Naive thymus-derived CD4-positive, alpha-beta T cell (primary cell): ENCODE results near the gene SGMS1. TPM values are rescaled to one million over a fixed set of nuclear protein-coding genes. Genes with fewer than 3 reads are reported as not detected.

Experiments
- ATAC-seq: fragments of 150-1000 bp; cut with Tn5 transposase; 2 replicates; pipeline ENCODE4 v1.10.0; 2021; ENCODE audit warnings: mild to moderate bottlenecking, moderate library complexity
- CTCF ChIA-PET: fragments of 350-600 bp; sonication (Branson Sonifier 250); formaldehyde crosslinking; loops from one replicate; lab custom pipeline; 2021; ENCODE audit warnings: antibody characterized with exemption; lab: Charles Lee
- POLR2A ChIA-PET: fragments of 350-600 bp; sonication (Branson Sonifier 250); formaldehyde crosslinking; loops from one replicate; lab custom pipeline; 2021; ENCODE audit warnings: antibody characterized with exemption, inconsistent platforms; lab: Charles Lee
- DNase-seq, 9 donors: peaks; one replicate each; pipeline versions ENCODE4 v3.0.0 to v3.0.0-alpha.2; 2020 to 2022; ENCODE audit warnings: mixed read lengths in 1 of 9
- H3K27ac ChIP-seq: one replicate; pipeline ENCODE4 v1.7.0; 2013; ENCODE audit warnings: mild to moderate bottlenecking, low read depth, low read length, moderate library complexity
- H3K27me3 ChIP-seq, 2 donors: one replicate each; pipeline ENCODE4 v1.7.0; 2013; ENCODE audit warnings: low read length in 2 of 2, mild to moderate bottlenecking in 2 of 2, moderate library complexity in 2 of 2; ENCODE audit not compliant: control insufficient read depth in 2 of 2, insufficient read depth in 2 of 2
- H3K36me3 ChIP-seq, 3 experiments: 1 replicate in 2 of 3; 2 replicates in 1 of 3; pipeline ENCODE4 v1.7.0; 2013; ENCODE audit warnings: low read length in 3 of 3, mild to moderate bottlenecking in 3 of 3, moderate library complexity in 1 of 3; ENCODE audit not compliant: insufficient read depth in 3 of 3, control insufficient read depth in 2 of 3
- H3K4me1 ChIP-seq, 2 donors: one replicate each; pipeline ENCODE4 v1.7.0; 2013; ENCODE audit warnings: low read length in 2 of 2, mild to moderate bottlenecking in 2 of 2, moderate library complexity in 1 of 2; ENCODE audit not compliant: control insufficient read depth in 2 of 2, insufficient read depth in 2 of 2
- H3K4me3 ChIP-seq: 2 replicates; pipeline ENCODE4 v1.7.0; 2013; ENCODE audit warnings: mild to moderate bottlenecking, low read length
- H3K9me3 ChIP-seq, 3 experiments: 1 replicate in 2 of 3; 2 replicates in 1 of 3; pipeline ENCODE4 v1.7.0; 2013; ENCODE audit warnings: low read length in 3 of 3; ENCODE audit not compliant: control insufficient read depth in 2 of 3
- H3K27ac Mint-ChIP-seq, 9 donors: one replicate each; pipeline ENCODE4 v1.8.0; 2020 to 2022; ENCODE audit warnings: mixed read lengths in 9 of 9, mild to moderate bottlenecking in 8 of 9, moderate library complexity in 5 of 9, inconsistent platforms in 2 of 9
- H3K27me3 Mint-ChIP-seq, 5 donors: one replicate each; pipeline ENCODE4 v1.8.0; 2021 to 2022; ENCODE audit warnings: mixed read lengths in 5 of 5, mild to moderate bottlenecking in 1 of 5
- H3K36me3 Mint-ChIP-seq, 5 donors: one replicate each; pipeline ENCODE4 v1.8.0; 2020 to 2022; ENCODE audit warnings: mixed read lengths in 5 of 5, mild to moderate bottlenecking in 3 of 5, inconsistent platforms in 1 of 5
- H3K4me1 Mint-ChIP-seq, 7 donors: one replicate each; pipeline ENCODE4 v1.8.0; 2020 to 2022; ENCODE audit warnings: mixed read lengths in 7 of 7, mild to moderate bottlenecking in 3 of 7, inconsistent platforms in 1 of 7
- H3K4me3 Mint-ChIP-seq, 10 donors: one replicate each; pipeline ENCODE4 v1.8.0; 2020 to 2022; ENCODE audit warnings: mild to moderate bottlenecking in 10 of 10, mixed read lengths in 10 of 10, moderate library complexity in 6 of 10, inconsistent platforms in 2 of 10
- H3K9me3 Mint-ChIP-seq, 11 donors: one replicate each; pipeline ENCODE4 v1.8.0; 2020 to 2022; ENCODE audit warnings: mixed read lengths in 11 of 11, mild to moderate bottlenecking in 4 of 11, inconsistent platforms in 1 of 11, moderate library complexity in 1 of 11
- intact Hi-C, 2 donors: fragments of 100-400 bp; cut with micrococcal nuclease; formaldehyde crosslinking; loops; one replicate each; pipeline ENCODE4 v1.15.1; 2023
- polyA plus RNA-seq, 2 donors: library from polyadenylated mRNA; unstranded; fragments of 300-500 nt; fragmentation: Illumina TruSeq; gene quantifications; one replicate each; pipeline ENCODE4 v1.2.3, GENCODE V29; 2021
- total RNA-seq, 6 experiments: library from RNA in 5 of 6; stranded (reverse) in 5 of 6; gene quantifications; 1 replicate in 5 of 6; 2 replicates in 1 of 6; pipeline ENCODE4 v1.2.3 and lab custom pipeline; 2021 to 2026

Gene SGMS1
- total and polyA plus RNA-seq, 7 experiments from 2014 or later: 11.5 to 45.7 (median 29.4) TPM

- no peaks in the 10 kb centered on the region for H3K9me3 Mint-ChIP-seq
- ChIA-PET POLR2A (no interaction called here), CTCF (interaction anchor here (0.7 kb wide), 1 partner anchor 204 kb away, joined by 3 read pairs; no protein-coding TSS in a partner anchor)
- no peak overlapping the region for H3K4me3 Mint-ChIP-seq
- DNase-seq: no peak
- Histone ChIP-seq H3K9me3 (no peaks in the 10 kb centered on the region), H3K27me3 (no peaks in the 10 kb centered on the region), H3K27ac (no peak overlapping the region), H3K4me1 (no peaks in the 10 kb centered on the region), H3K4me3 (no peak overlapping the region), H3K36me3 (no peaks in the 10 kb centered on the region)
- H3K27ac Mint-ChIP-seq: no peak overlapping the region
- peaks cover 13 to 43% (median 18%) of the 10 kb centered on the region in 7 donors for H3K4me1 Mint-ChIP-seq
- intact Hi-C loops: no loop called here
- no peak for ATAC-seq
- H3K27me3 Mint-ChIP-seq: no peaks in the 10 kb centered on the region
- H3K36me3 Mint-ChIP-seq: peaks cover 0 to 26% (median 5%) of the 10 kb centered on the region in 5 donors
Measured at GRCh38 chr10:50385624-50386023, 238.1 kb downstream of the SGMS1 start.

GRCh38 chr10:50384898-50385297, 238.9 kb downstream of the SGMS1 start:
- intact Hi-C loops: no loop called here
- ATAC-seq (no peak), DNase-seq (no peak)
- Histone ChIP-seq H3K27me3 (no peaks in the 10 kb centered on the region), H3K9me3 (no peaks in the 10 kb centered on the region), H3K27ac (no peak overlapping the region), H3K4me1 (no peaks in the 10 kb centered on the region), H3K4me3 (no peak overlapping the region), H3K36me3 (no peaks in the 10 kb centered on the region)
- ChIA-PET POLR2A (no interaction called here), CTCF (no interaction called here)
- Mint-ChIP-seq H3K9me3 (no peaks in the 10 kb centered on the region), H3K27ac (no peak overlapping the region), H3K27me3 (no peaks in the 10 kb centered on the region), H3K4me3 (no peak overlapping the region), H3K4me1 (peaks cover 13 to 47% (median 18%) of the 10 kb centered on the region in 7 donors), H3K36me3 (peaks cover 0 to 24% (median 5%) of the 10 kb centered on the region in 5 donors)

GRCh38 chr10:50384238-50384637, 239.5 kb downstream of the SGMS1 start:
- Mint-ChIP-seq H3K4me3 (no peak overlapping the region), H3K9me3 (no peaks in the 10 kb centered on the region), H3K27me3 (no peaks in the 10 kb centered on the region), H3K4me1 (peaks cover 17 to 50% (median 23%) of the 10 kb centered on the region in 7 donors), H3K27ac (peak overlapping the region in 2 of 9 donors; percentile 30 to 31), H3K36me3 (peaks cover 0 to 28% (median 4%) of the 10 kb centered on the region in 5 donors)
- ChIA-PET CTCF (no interaction called here), POLR2A (no interaction called here)
- H3K27ac ChIP-seq: no peak overlapping the region
- H3K4me1 ChIP-seq: no peaks in the 10 kb centered on the region
- H3K9me3 ChIP-seq: no peaks in the 10 kb centered on the region
- no peaks in the 10 kb centered on the region for H3K36me3 ChIP-seq
- DNase-seq: no peak
- no peak for ATAC-seq
- no peaks in the 10 kb centered on the region for H3K27me3 ChIP-seq
- intact Hi-C loops: no loop called here
- H3K4me3 ChIP-seq: no peak overlapping the region

- peak overlapping the region in 1 of 9 donors; percentile 2 for H3K27ac Mint-ChIP-seq
Measured at GRCh38 chr10:50382576-50383023, 241.2 kb downstream of the SGMS1 start.

GRCh38 chr10:50381642-50382041, 242.1 kb downstream of the SGMS1 start:
- Histone ChIP-seq H3K27ac (no peak overlapping the region), H3K4me3 (no peak overlapping the region), H3K9me3 (no peaks in the 10 kb centered on the region), H3K27me3 (no peaks in the 10 kb centered on the region), H3K4me1 (no peaks in the 10 kb centered on the region), H3K36me3 (no peaks in the 10 kb centered on the region)
- Mint-ChIP-seq H3K9me3 (no peaks in the 10 kb centered on the region), H3K27me3 (no peaks in the 10 kb centered on the region), H3K4me1 (peaks cover 9 to 57% (median 24%) of the 10 kb centered on the region in 7 donors), H3K4me3 (no peak overlapping the region), H3K36me3 (peaks cover 5 to 40% (median 16%) of the 10 kb centered on the region in 5 donors), H3K27ac (no peak overlapping the region)
- POLR2A ChIA-PET: no interaction called here
- CTCF ChIA-PET: no interaction called here
- ATAC-seq (no peak), DNase-seq (no peak)
- intact Hi-C loops: no loop called here

More at GRCh38 chr10:50382576-50383023, 241.2 kb downstream of the SGMS1 start:
- ATAC-seq: no peak
- H3K27ac ChIP-seq: no peak overlapping the region
- H3K36me3 Mint-ChIP-seq: peaks cover 4 to 36% (median 6%) of the 10 kb centered on the region in 5 donors
- no peaks in the 10 kb centered on the region for H3K36me3 ChIP-seq
- no peak overlapping the region for H3K4me3 Mint-ChIP-seq
- intact Hi-C loops: no loop called here
- H3K4me1 Mint-ChIP-seq: peaks cover 14 to 54% (median 22%) of the 10 kb centered on the region in 7 donors
- CTCF ChIA-PET: no interaction called here
- H3K4me1 ChIP-seq: no peaks in the 10 kb centered on the region
- no peaks in the 10 kb centered on the region for H3K9me3 ChIP-seq
- DNase-seq: no peak
- no peaks in the 10 kb centered on the region for H3K27me3 Mint-ChIP-seq
- H3K9me3 Mint-ChIP-seq: no peaks in the 10 kb centered on the region
- H3K4me3 ChIP-seq: no peak overlapping the region
- no peaks in the 10 kb centered on the region for H3K27me3 ChIP-seq
- POLR2A ChIA-PET: no interaction called here

GRCh38 chr10:50379616-50380015, 244.1 kb downstream of the SGMS1 start:
- ATAC-seq: no peak
- Histone ChIP-seq H3K4me1 (peaks cover 0 to 7% of the 10 kb centered on the region in 2 donors), H3K9me3 (no peaks in the 10 kb centered on the region), H3K27ac (no peak overlapping the region), H3K27me3 (no peaks in the 10 kb centered on the region), H3K4me3 (no peak overlapping the region), H3K36me3 (no peaks in the 10 kb centered on the region)
- Mint-ChIP-seq H3K27me3 (no peaks in the 10 kb centered on the region), H3K4me1 (peaks cover 4 to 50% (median 21%) of the 10 kb centered on the region in 7 donors), H3K36me3 (peaks cover 5 to 38% (median 17%) of the 10 kb centered on the region in 5 donors), H3K9me3 (no peaks in the 10 kb centered on the region), H3K4me3 (no peak overlapping the region), H3K27ac (peak overlapping the region in 1 of 9 donors; percentile 58)
- CTCF ChIA-PET: no interaction called here
- intact Hi-C loops: no loop called here
- POLR2A ChIA-PET: no interaction called here
- no peak for DNase-seq

- DNase-seq (no peak), ATAC-seq (no peak)
- peaks cover 0 to 7% of the 10 kb centered on the region in 2 donors for H3K4me1 ChIP-seq
- no peak overlapping the region for H3K4me3 ChIP-seq
- ChIA-PET POLR2A (no interaction called here), CTCF (no interaction called here)
- Mint-ChIP-seq H3K9me3 (peaks cover 0 to 5% (median 0%) of the 10 kb centered on the region in 11 donors), H3K4me3 (no peak overlapping the region), H3K27ac (peak overlapping the region in 1 of 9 donors; percentile 28), H3K27me3 (no peaks in the 10 kb centered on the region), H3K36me3 (peaks cover 9 to 39% (median 17%) of the 10 kb centered on the region in 5 donors), H3K4me1 (peaks cover 4 to 33% (median 14%) of the 10 kb centered on the region in 7 donors)
- intact Hi-C loops: no loop called here
- H3K9me3 ChIP-seq: no peaks in the 10 kb centered on the region
- H3K27ac ChIP-seq: no peak overlapping the region
- no peaks in the 10 kb centered on the region for H3K27me3 ChIP-seq
- no peaks in the 10 kb centered on the region for H3K36me3 ChIP-seq
Measured at GRCh38 chr10:50375745-50376144, 248.0 kb downstream of the SGMS1 start.
